Measurements from ENCODE around the gene CELF2. TPM values are rescaled to one million over a fixed set of nuclear protein-coding genes. Genes with fewer than 3 reads are reported as not detected.

The CELF2 gene
- total and polyA plus RNA-seq, 12 donors, result 13.0 to 90.9 (median 80.9) TPM

GRCh38 chr10:11354823-11355222 lies 337.2 kb downstream of the CELF2 start:
- Histone ChIP-seq H3K36me3 (no peaks in the 10 kb centered on the region), H3K27me3 (no peaks in the 10 kb centered on the region), H3K27ac (no peak overlapping the region), H3K4me3 (no peak overlapping the region), H3K9me3 (peaks cover 0 to 8% (median 0%) of the 10 kb centered on the region in 11 donors), H3K4me1 (peaks cover 0 to 10% (median 0%) of the 10 kb centered on the region in 9 donors)
- DNase-seq (no peak), ATAC-seq (no peak)
- intact Hi-C loops (cut with DNase I), result no loop called here
- 95 to 98% methylated on average over 5 of the region's 5 CpGs for WGBS, 2 donors
- no peak for TF ChIP-seq CTCF (IDR thresholded peaks at IDR 0.05)

GRCh38 chr10:11355592-11355991 lies 337.9 kb downstream of the CELF2 start:
- intact Hi-C loops (cut with DNase I), result no loop called here
- H3K4me3 ChIP-seq, result no peak overlapping the region
- no peaks in the 10 kb centered on the region for H3K27me3 ChIP-seq
- TF ChIP-seq CTCF (IDR thresholded peaks at IDR 0.05), result peak in 1 of 9 donors; percentile 20
- no peak overlapping the region for H3K27ac ChIP-seq
- 70 to 74% methylated on average over 7 of the region's 7 CpGs for WGBS, 2 donors
- peaks cover 0 to 10% (median 0%) of the 10 kb centered on the region in 9 donors for H3K4me1 ChIP-seq
- no peaks in the 10 kb centered on the region for H3K36me3 ChIP-seq
- ATAC-seq (peak in 2 of 8 donors; percentile 33 to 52), DNase-seq (no peak)
- peaks cover 0 to 8% (median 0%) of the 10 kb centered on the region in 11 donors for H3K9me3 ChIP-seq

GRCh38 chr10:11357439-11357838 lies 339.8 kb downstream of the CELF2 start:
- DNase-seq, result no peak
- TF ChIP-seq CTCF (IDR thresholded peaks at IDR 0.05), result no peak
- H3K36me3 ChIP-seq, result no peaks in the 10 kb centered on the region

GRCh38 chr10:11358011-11358410 lies 340.3 kb downstream of the CELF2 start:
- Histone ChIP-seq H3K4me3 (no peak overlapping the region), H3K27ac (no peak overlapping the region), H3K4me1 (peaks cover 0 to 10% (median 0%) of the 10 kb centered on the region in 9 donors), H3K9me3 (peaks cover 0 to 8% (median 0%) of the 10 kb centered on the region in 11 donors), H3K27me3 (no peaks in the 10 kb centered on the region), H3K36me3 (no peaks in the 10 kb centered on the region)
- intact Hi-C loops (cut with DNase I), result no loop called here
- no peak for TF ChIP-seq CTCF (IDR thresholded peaks at IDR 0.05)
- 53 to 66% methylated on average over 3 of the region's 3 CpGs for WGBS, 2 donors
- ATAC-seq (no peak), DNase-seq (no peak)

More at GRCh38 chr10:11357439-11357838, 339.8 kb downstream of the CELF2 start:
- Histone ChIP-seq H3K27me3 (no peaks in the 10 kb centered on the region), H3K9me3 (peaks cover 0 to 8% (median 0%) of the 10 kb centered on the region in 11 donors), H3K4me1 (peaks cover 0 to 10% (median 0%) of the 10 kb centered on the region in 9 donors), H3K4me3 (no peak overlapping the region), H3K27ac (no peak overlapping the region)
- intact Hi-C loops (cut with DNase I), result no loop called here
- no peak for ATAC-seq
- WGBS, 2 donors, result 53 to 64% methylated on average over 3 of the region's 3 CpGs
